Fibroblast of skin of abdomen (primary cell): ENCODE measurements around the gene P2RY12.
"Not testable (repeated sequence)": the region's sequence is repeated elsewhere in the genome, so short reads cannot be mapped to it uniquely, and the experiment has no call there.

Experiments used
- DNase-seq: peaks from one replicate; pipeline ENCODE4 v3.0.0-alpha.2; 2013

Gene P2RY12

DNA sequence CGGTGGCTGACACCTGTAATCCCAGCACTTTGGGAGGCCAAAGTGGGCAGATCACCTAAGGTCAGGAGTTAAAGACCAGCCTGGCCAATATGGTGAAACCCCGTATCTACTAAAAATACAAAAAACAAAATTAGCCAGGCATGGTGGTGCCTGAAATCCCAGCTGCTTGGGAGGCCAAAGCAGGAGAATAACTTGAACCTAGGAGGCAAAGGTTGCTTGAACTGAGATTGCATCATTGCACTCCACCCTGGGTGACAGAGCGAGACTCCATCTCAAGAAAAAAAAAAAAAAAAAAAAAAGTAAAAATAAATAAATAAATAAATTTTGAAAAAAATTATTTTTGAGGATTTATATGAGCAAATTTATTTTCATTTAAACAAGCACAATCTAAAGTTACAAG, 7.6 kb upstream of the P2RY12 start:
- DNase-seq: not testable (repeated sequence)

DNA sequence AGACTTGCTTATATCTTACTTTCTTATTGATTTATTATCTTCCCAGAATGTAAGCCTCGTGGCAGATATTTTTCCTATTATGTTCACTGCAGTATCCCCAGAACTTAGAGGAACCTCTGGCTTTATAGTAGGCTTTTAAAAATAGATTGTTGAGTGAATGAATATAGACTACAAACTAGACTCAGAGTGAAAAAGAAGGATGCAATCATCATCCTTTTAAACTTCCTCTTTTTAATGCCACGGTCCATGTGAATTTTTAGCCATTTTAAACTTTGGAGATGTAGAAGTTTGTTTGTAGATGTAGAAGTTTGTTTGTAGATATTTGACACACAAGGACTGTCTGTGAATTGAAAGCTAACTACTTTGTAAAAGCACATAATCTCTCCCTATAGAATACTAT, 7.2 kb upstream of the P2RY12 start:
- DNase-seq: no peak

DNA sequence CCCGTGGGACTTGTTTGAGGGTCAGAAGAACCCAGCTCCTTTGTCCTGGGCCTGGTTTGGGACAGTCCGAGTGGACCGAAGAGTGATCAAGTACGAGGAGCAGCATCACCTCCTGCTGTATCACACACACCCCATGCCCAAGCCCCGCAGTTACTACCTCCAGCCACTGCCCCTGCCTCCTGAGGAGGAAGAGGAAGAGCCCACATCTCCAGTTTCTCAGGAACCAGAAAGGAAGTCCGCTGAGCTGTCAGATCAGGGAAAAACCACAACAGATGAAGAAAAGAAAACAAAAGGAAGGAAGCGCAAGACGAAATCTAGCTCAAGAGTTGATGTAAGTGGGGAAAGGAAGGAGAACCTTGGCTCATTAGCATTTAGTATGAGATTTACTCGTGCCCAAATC, 3.3 kb upstream of the P2RY12 start:
- DNase-seq: no peak

DNA sequence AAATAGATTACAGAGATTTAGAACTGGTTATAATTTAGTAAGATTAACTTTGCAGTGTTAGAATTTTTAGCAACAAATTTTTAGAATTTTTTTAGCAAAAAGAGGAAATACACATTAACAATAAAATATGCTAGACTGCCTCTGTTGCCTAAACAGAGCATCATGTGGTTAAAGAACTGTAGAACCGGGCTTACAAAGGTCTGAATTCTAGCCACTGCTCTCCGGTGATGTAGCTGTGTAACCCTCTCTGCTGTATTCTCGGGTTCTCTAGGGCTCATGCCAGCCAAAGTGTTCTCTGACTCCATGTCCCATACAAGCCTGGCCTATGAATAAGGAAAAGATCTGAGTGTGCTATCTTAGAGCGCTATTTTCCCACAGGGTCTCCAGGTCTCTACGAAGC, 2.9 kb upstream of the P2RY12 start:
- no peak for DNase-seq

DNA sequence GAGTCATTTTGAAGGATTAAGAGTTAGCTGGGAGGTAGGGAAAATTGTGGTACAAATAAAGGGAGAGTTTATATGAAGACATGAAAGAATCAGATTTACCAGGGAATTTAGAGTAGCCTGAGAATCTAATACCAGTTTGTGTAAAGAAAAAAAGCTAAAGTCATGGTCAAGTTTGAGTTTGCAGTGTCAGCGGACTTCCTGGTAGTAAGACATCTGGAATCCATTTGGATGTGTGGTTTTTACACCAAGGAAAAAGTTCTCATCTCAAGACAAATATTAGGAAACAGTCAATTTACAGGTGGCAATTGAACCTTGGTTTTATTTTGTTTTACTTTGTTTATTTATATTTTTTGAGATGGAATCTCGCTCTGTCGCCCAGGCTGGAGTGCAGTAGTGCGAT, 1.5 kb upstream of the P2RY12 start:
- peak; percentile 34 for DNase-seq

DNA sequence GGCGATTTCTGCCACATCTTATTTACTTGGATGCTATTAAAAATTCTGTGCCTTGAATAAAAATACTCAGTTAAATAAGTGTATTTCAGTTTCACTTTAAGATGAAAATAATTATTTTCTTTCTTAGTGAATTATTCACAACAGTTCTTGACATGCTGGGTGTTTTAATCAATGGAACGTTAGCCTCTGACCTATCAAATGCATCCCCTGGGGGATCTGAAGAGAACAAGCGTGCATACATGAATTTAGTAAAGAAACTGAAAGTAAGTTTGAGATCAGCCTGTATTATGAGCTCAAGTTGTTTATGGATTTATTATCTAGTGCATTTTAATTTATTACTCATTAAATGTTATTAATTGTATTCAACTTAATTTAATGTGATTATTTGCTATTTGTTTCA, 597 bp downstream of the P2RY12 start:
- no peak for DNase-seq

DNA sequence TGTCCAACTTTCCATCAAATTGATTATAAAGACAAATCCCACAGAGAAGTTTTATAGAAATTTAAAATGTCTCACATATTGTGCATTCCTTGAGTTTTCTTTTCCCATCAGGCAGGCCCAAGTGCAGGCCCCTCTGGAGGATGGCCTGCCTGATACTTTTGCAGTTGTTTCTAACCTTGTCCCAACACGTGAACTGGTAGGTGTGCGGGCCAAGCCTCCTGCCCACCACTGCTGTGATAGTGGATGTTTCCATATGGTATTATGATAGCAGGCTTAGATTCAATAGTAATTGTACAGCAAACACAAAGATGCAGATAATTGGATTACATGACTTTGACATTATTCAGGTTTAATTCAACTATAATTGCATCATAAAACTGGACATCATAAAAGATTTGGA, 1.4 kb downstream of the P2RY12 start:
- no peak for DNase-seq

DNA sequence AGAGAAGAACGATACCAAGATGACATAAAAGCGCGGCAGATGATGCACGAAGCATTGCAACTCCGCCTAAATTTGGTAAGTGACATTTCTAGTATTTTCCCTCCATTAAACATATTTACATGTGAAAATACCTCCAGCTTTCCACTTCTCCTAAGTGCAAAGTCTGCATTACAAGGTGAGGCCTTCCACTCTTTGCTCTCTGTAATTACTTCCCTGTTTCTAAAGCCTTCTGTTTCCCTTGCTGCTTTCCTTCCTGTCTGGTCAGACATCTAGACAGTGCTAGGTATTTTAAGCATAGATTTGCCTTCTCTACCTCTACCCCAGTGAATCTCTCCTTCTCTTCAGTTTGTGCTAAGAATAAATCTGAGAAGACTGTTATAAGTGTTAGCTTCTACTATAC, 1.9 kb downstream of the P2RY12 start:
- no peak for DNase-seq

DNA sequence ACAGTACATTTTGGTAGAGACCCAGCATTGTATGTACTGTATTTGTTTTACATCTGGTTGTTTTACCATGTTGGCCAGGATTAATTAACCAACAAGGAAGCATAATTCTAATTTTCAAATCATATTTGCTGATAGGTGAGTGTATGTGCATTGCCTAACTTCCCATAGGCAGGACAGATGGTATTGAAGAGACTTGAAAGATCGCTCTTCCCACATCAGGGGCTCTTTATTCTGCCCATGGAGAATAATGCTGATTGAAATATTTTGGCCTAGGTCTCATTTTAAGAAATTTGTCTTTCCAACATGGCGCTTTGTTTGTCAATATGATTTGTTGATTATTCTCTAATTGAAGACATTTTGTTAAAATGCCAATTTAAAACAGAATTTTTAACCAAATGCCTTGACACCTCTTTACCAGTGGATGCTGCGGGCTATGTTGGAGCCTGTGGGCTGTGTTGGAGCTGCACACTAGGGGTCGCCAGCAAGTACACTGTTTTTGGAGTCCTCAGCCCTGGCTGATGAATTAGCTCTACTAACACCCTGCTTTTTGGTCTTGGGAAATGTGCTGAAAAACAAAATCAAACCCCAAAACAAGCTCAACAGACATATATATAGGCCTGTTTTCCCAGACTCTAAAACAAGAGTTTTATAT, 5.3 kb downstream of the P2RY12 start:
- peak; percentile 22 for DNase-seq

DNA sequence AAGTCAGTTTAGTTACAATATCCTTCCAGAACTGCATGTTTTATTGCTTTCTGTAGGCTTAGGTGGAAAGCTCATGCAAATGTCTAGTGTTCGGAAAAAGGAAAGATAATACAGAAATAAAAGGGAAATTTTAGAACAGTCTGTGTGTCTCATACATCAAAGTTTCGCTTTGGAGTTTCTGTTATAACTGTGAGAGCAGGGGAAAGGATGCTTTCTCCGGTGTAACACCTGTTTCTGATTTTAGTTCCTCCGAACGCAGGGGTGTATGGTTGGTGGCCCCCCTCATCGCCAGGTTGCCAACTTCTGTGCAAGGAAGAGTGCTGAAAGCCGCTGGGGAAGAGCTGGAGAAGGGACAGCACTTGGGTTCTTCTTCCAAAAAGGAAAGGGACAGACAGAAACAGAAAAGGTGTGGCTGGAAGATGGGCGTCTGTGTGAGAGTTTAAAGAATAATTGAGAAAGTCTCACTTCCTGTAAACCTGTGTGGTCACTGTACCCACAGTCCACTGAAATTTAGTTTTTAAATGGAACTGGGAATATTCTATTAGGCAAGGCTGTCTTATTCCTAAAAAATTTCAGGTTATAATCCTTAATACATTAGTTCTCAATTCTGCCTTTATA, 6.7 kb downstream of the P2RY12 start:
- no peak for DNase-seq

DNA sequence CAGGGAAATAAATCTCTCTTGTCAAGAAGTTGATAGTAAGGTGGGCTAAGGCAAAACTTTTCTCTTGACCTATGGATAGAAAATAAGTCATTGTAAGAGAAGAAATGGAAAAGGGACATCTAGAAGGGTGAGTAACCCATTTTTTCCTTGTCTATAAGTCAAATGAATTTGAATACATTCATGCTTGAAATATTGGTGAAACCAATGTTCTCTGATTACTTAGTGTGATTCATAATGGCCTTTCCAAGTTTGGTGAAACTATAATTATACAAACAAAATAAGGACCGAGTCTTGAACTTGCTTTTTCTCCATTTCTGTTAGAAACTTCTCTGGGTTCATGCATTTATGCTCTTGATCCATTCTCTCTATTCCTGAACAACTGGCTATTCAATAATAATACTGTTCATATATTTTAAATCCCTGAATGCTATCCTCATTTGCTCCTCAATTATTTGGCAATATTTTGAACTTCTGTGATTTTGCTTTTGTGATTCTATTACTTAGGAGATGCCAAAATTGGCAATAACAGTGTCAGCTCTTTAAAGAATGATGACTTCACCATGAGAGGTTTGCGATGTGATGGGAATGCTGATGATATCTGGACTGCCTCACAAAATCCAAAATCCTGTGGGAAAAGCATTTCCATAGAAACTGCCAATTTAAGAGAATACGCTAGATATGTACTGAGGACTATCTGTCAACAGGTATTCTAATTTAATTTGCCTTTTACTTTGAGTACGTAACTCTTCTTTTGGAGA, 12.3 kb downstream of the P2RY12 start:
- peak; percentile 51 for DNase-seq

DNA sequence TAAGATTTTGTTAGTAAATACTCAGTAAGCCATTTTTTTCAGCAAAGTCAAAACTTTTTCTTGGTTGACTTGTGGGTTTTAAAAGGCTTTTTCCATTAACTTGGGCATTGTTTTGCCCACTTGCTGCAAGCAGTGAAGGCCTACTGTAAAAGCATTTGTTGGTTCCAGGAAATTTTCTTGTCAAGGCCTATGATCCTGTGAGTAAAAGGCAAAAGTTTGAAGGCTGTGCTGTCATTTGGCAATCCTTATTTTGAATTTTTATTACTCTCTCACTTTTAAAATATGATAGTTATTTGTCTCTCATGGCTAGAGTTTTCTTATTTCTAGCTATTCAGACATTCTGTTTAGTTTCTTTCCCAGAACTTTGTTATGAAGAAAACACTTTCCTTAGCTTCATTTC, 13.0 kb downstream of the P2RY12 start:
- peak; percentile 37 for DNase-seq

DNA sequence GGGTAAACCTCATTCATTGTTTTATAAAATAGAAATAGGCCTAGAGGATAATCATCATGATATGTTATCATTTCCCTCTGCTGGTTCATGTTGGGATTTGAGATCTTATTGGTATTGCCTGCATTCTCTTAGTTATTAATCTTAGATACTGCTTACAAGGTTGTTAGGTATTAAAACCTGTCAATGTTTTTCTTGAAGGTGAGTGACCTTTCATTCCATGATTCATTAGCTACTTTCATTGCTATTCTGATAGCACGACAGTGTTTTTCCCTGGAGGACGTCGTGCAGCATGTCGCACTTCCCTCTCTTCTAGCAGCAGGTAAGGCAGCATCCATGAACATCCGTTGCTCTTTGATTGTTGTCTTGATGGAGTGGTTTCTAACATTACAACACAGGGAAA, 17.1 kb downstream of the P2RY12 start:
- no peak for DNase-seq

DNA sequence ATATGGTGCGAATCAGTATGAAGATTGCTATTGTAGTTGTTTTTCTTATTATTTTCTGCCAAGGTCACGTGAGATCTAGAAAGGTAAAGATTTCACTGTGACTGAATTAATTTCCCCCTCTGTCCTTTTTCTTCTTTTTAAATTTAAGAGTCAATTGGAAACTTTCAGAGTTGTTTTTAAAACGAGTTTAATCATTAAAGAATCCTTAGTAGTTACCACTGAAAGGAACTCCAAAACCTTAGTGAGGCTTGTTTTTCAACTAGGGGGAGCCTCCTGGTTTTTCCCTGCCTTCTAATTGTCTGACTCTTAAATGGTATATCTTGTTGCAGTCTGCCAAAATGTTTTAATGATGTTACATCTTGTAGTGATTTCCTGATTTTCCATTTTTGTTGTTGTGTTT, 17.6 kb downstream of the P2RY12 start:
- DNase-seq: no peak

DNA sequence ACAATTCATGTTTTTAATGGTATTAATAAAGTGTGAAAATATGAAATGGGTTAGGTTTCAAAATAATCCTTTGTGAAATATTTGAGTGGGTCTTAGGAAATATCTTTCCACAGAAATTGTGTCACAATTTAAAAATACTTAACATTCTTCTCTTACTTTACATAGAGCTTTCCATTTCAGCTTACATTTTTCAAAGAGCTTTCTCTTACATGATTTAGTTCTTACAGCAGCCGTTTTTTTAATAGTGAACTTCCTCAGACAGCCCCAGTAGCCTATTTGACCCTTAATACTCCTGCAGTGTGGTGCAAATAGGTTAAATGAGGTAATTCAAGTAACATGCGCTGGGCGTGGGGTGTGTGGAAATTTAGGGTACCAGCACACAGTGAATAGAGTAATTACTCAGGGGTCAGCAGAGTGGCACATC, 21.8 kb downstream of the P2RY12 start:
- DNase-seq: peak; percentile 51

DNA sequence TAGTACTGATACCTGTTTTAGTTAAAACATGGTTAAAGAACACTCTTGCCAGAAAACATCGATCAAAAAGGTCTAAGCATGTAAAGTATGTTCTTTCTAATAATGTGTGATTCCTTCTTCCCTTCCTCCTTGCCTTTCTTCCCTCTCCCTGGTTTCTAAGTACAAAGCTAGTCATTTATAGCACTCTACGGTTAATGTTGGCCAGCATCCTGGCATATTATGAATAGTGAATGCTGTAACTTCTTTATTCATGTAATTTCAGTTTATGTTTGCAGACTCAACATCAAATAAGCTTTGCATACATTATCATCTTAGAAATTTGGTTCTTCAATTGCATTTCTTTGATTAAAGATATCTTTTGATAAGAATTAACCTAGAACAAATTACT, 27.1 kb downstream of the P2RY12 start:
- DNase-seq: no peak

DNA sequence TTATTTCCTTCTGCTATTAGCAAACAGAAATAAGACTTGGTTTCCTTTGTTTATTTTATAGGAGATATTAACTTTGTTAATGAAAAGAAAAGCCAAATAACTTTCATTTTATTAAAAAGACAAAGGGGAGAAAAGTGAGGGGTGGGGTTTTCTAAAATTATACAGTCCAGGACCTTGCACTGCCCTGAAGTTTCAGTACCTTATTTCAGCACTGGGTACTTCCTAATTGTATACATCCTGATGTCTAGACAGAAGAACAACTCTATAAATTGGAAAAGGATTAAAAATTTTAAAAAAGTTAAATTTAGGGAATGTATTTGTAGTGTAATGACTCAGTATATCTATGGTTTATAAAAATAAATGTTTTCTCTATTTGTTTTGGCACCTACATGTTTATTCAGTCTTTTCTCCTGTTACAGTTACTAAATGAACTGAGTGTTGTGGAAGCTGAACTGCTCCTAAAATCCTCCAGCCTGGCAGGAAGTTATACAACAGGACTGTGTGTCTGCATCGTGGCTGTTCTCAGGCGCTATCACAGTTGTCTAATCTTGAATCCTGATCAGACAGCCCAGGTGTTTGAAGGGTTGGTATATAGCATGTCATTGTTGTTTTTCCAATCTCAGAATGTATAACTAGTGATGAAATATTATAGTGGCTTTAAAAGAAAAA, 27.6 kb downstream of the P2RY12 start:
- DNase-seq: no peak

DNA sequence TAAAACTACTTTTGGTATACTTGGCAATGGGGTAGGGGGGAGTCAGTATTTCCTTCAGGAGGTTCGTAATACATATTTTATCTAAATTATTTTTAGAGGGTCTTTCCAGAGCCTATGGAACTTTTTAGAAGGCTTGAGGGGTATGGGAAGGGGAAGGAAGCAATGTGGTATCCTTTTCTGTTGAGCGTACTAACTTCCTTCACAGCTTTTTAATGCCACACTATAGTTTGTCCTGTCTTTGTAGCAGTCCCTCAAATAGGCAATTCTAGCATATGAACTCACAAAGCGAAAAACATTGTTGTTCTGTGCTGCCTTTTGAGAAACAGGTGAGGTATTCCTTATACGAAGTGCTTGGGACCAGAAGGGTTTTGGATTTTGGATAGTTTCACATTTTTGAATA, 32.9 kb downstream of the P2RY12 start:
- DNase-seq: no peak

DNA sequence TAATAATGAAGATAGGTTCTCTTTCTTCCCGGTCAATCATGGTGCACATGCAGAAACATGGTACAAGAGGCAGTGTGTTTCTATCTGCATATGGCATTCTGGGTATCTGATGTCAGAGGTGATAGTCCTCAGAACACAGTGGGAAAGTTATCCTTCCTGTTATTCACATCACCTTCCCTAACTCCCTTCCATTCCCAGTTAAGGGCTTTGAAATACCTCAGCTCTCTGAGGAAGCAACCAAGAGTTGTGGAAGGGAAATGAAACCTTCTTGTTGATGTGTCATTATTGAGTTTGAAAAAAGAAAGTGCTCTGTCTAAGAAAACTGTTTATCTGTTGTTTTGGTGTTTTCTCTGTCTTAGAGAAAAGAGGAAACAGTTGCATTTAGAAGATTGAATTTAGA, 33.3 kb downstream of the P2RY12 start:
- no peak for DNase-seq

DNA sequence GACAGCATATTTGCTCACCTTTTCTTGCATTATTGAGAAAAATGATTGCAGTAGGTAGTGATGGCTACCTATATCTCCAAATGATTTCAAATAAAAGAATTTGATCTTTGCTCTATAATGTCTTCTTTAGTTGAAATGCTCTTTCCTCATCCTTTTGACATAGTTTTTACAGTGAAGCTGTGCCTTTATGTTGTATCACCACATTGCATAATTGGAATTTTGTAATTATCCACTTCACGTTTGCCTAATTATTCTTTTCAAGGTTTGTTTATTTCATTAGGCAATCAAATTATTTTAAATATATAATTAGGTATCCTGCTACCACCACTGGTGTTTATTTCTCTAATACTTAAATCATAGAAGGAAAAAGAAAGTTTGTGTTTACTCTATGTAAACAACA, 33.9 kb downstream of the P2RY12 start:
- DNase-seq: no peak

DNA sequence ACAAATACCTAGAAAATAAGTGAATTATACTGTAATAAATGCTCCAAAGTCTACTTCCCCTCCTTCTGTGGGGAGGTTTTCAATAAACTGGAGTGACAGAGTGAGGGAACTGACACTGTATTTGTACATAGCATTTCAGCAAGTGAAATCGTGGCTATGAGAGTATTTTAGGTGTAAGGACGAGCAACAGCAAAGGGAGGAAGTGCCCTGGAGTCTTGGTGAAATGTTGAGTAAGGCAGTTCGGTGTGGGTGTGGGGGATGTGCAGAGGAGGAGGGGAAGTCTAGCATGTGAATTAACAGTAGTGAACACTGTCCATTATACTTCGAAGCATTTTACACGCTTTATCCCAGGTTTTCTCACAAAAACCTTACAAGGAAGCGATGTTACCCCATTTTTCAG, 37.1 kb downstream of the P2RY12 start:
- no peak for DNase-seq

DNA sequence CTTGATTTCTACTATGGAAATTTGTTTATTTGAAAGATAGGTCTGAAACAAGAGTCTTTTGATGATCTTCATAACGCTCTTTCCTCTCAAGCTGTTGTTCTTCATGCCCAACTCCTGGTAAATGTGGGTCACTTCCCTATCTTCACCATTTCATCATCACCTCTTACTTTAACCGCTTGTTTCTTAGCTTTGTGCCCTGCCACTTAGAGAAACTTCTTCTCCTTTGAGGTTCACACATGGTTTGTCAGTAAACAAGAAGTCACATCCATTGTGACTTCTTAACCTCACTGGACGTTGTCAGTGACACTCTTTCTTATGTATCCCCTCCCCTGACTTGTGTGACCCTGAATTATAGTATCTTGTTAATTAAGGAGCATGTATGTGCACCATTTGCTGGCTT, 38.3 kb downstream of the P2RY12 start:
- DNase-seq: no peak

DNA sequence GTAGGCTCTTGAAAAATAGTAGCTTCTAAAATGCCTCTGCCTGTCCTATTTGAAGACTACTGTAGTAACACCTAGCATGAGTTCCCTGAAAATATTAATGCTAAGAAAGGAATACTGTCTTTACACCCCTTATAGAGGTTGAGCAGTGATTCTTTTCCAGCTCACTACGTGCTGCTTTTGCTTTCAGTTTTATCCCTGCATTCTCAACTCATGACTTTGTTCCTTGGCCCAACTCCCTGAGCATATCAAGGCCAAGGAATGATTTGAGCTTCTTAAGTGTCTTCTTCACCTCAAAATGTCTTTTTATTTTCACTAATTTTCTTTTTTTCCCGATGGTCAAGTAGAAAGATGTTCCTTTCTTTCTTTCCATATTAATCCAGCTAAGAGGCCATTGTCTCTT, 38.7 kb downstream of the P2RY12 start:
- peak; percentile 72 for DNase-seq

DNA sequence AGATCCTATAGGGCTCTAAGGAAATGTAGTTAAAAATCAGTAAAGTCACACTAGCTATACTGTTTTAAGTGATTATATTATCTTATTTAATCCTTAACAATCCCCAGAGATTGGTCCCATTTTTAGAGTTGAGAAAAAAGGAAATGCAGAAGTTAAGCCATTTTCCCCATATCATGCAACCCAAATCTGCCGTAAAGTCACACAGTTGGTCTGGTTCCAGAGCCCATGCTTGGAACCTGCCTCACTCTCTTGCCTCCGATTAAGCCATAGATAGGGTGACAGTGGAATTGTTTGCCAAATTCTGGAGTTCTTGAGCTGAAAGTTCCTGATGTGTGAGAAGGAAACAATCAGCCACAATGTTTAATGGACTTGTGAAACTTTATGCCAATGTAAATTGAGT, 52.9 kb downstream of the P2RY12 start:
- no peak for DNase-seq
